GM12878 (cell line): Measurements from ENCODE around the gene CCN5. TPM values are rescaled to one million over a fixed set of nuclear protein-coding genes. Genes with fewer than 3 reads are reported as not detected.

Source experiments
- ATAC-seq: fragments of 200-7000 bp; cut with Tn5 transposase; 3 replicates; pipeline ENCODE4 v1.9.1; 2020; ENCODE audit warnings: mild to moderate bottlenecking, moderate library complexity
- BruUV-seq: library from RNA; stranded (reverse); fragments of 400-500 nt; replicated peaks from 2 replicates; lab custom pipeline; 2021; lab: Mats Ljungman, UMichigan
- CTCF ChIA-PET: fragments of 300-600 bp; sonication (Branson Sonifier 250); formaldehyde crosslinking; extraction: SDS; loops from one replicate; lab custom pipeline; 2021; ENCODE audit warnings: inconsistent platforms; lab: Yijun Ruan, JAX
- POLR2A ChIA-PET: fragments of 350-600 bp; formaldehyde crosslinking; extraction: SDS; loops from one replicate; lab custom pipeline; 2021; ENCODE audit warnings: inconsistent platforms; lab: Charles Lee
- RAD21 ChIA-PET: fragments of 300-600 bp; sonication (Branson Sonifier 250); formaldehyde crosslinking; loops from one replicate; lab custom pipeline; 2023; ENCODE audit warnings: antibody characterized with exemption; ENCODE audit not compliant: unreplicated experiment; lab: Charles Lee
- SMC1A ChIA-PET: fragments of 300-600 bp; sonication (Branson Sonifier 250); formaldehyde crosslinking; loops from one replicate; lab custom pipeline; 2023; ENCODE audit not compliant: unreplicated experiment, uncharacterized antibody; lab: Charles Lee
- DNase-seq: peaks from one replicate; pipeline ENCODE4 v3.0.0-alpha.2; 2011; ENCODE audit warnings: low read depth, low spot score
- FAIRE-seq: peaks from 3 replicates; lab custom pipeline; 2011; peaks lifted over from hg19 to GRCh38; lab: Jason Lieb, UNC
- H2AFZ ChIP-seq: 2 replicates; pipeline ENCODE4 v1.6.0; 2011; ENCODE audit warnings: low read depth, low read length, control low read depth; ENCODE audit not compliant: control insufficient read depth
- H3K27ac ChIP-seq: 2 replicates; pipeline ENCODE4 v1.5.1; 2011; ENCODE audit warnings: control low read depth; ENCODE audit not compliant: control insufficient read depth, insufficient read depth
- H3K27me3 ChIP-seq, 2 experiments: replicated peaks in 1 of 2; 2 replicates each; pipeline versions ENCODE4 v1.6.0 to v1.6.1; 2011; ENCODE audit warnings: low read length in 1 of 2; ENCODE audit not compliant: control insufficient read depth in 2 of 2, insufficient read depth in 2 of 2
- H3K36me3 ChIP-seq, 2 experiments: 2 replicates each; pipeline ENCODE4 v1.5.1; 2011; ENCODE audit warnings: low read length in 1 of 2; ENCODE audit not compliant: control insufficient read depth in 2 of 2, insufficient read depth in 2 of 2
- H3K4me1 ChIP-seq: 2 replicates; pipeline ENCODE4 v1.6.1; 2011; ENCODE audit warnings: mild to moderate bottlenecking, low read length, moderate library complexity, mixed read lengths; ENCODE audit not compliant: control insufficient read depth, insufficient read depth
- H3K4me2 ChIP-seq: 2 replicates; pipeline ENCODE4 v1.6.0; 2011; ENCODE audit warnings: control low read depth; ENCODE audit not compliant: control insufficient read depth, insufficient read depth
- H3K4me3 ChIP-seq: fragments of 200-600 bp; sonication (generic); 2 replicates; pipeline ENCODE4 v1.5.1; 2016
- H3K79me2 ChIP-seq: 2 replicates; pipeline ENCODE4 v1.6.0; 2011; ENCODE audit warnings: low read length; ENCODE audit not compliant: control insufficient read depth, insufficient read depth
- H3K9ac ChIP-seq: 2 replicates; pipeline ENCODE4 v1.8.0; 2011; ENCODE audit warnings: low read length, control low read depth, mixed read lengths; ENCODE audit not compliant: control insufficient read depth, insufficient read depth
- H3K9me3 ChIP-seq: replicated peaks from 3 replicates; pipeline ENCODE4 v1.5.1; 2011; ENCODE audit warnings: mild to moderate bottlenecking, low read length; ENCODE audit not compliant: control insufficient read depth, insufficient read depth
- H4K20me1 ChIP-seq: 2 replicates; pipeline ENCODE4 v1.6.0; 2011; ENCODE audit not compliant: control insufficient read depth, insufficient read depth
- ATF3 ChIP-seq: IDR thresholded peaks from 2 replicates; pipeline ENCODE4 v1.6.1; 2011; ENCODE audit warnings: low read depth, mild to moderate bottlenecking, low read length, moderate library complexity, borderline replicate concordance; ENCODE audit errors: extremely low read depth
- EED ChIP-seq: sonication (generic); IDR thresholded peaks from 2 replicates; pipeline ENCODE4 v1.6.1; 2016; ENCODE audit warnings: antibody characterized with exemption, low read depth
- EGR1 ChIP-seq, 2 experiments: IDR thresholded peaks; 1 replicate in 1 of 2; 2 replicates in 1 of 2; pipeline ENCODE4 v1.6.1; 2011 to 2012; ENCODE audit warnings: low read depth in 2 of 2, low read length in 2 of 2, borderline replicate concordance in 1 of 2, mild to moderate bottlenecking in 1 of 2, moderate library complexity in 1 of 2
- EP300 ChIP-seq, 2 experiments: fragments of 150-350 bp in 1 of 2; IDR thresholded peaks; 2 replicates each; pipeline ENCODE4 v1.6.1; 2011 to 2012; ENCODE audit warnings: low read depth in 2 of 2, low read length in 2 of 2, borderline replicate concordance in 1 of 2, improper control_type of control experiment in 1 of 2, inconsistent platforms in 1 of 2; ENCODE audit not compliant: control insufficient read depth in 1 of 2
- ESRRA ChIP-seq: IDR thresholded peaks from 2 replicates; pipeline ENCODE4 v1.6.1; 2012; ENCODE audit warnings: mild to moderate bottlenecking, low read length, improper control_type of control experiment
- GATAD2B ChIP-seq: fragments of 450-650 bp; conservative IDR thresholded peaks from 2 replicates; pipeline ENCODE4 v1.6.1; 2017; ENCODE audit warnings: low read depth, mild to moderate bottlenecking, moderate library complexity
- HDGF ChIP-seq: fragments of 450-650 bp; IDR thresholded peaks from 2 replicates; pipeline ENCODE4 v1.6.1; 2016; ENCODE audit warnings: antibody characterized with exemption
- KDM1A ChIP-seq: fragments of 200-600 bp; sonication (generic); IDR thresholded peaks from 2 replicates; pipeline ENCODE4 v1.6.1; 2016; ENCODE audit warnings: borderline replicate concordance
- NFYB ChIP-seq: IDR thresholded peaks from 2 replicates; pipeline ENCODE4 v1.6.1; 2011; ENCODE audit warnings: low read depth, mild to moderate bottlenecking, low read length, improper control_type of control experiment, moderate library complexity; ENCODE audit not compliant: insufficient read depth
- RB1 ChIP-seq: fragments of 450-650 bp; formaldehyde crosslinking; IDR thresholded peaks from 2 replicates; pipeline ENCODE4 v1.6.1; 2017; ENCODE audit warnings: mild to moderate bottlenecking, borderline replicate concordance
- SIN3A ChIP-seq: IDR thresholded peaks from 2 replicates; pipeline ENCODE4 v1.6.1; 2012; ENCODE audit warnings: low read depth, low read length, improper control_type of control experiment
- TARDBP ChIP-seq: IDR thresholded peaks from 2 replicates; pipeline ENCODE4 v1.6.1; 2016; ENCODE audit warnings: borderline replicate concordance
- USF2 ChIP-seq: IDR thresholded peaks from 2 replicates; pipeline ENCODE4 v1.6.1; 2011; ENCODE audit warnings: low read depth, low read length, improper control_type of control experiment, borderline replicate concordance
- ZBTB33 ChIP-seq: fragments of 450-650 bp; IDR thresholded peaks from 2 replicates; pipeline ENCODE4 v1.6.1; 2017; ENCODE audit warnings: mild to moderate bottlenecking
- ZNF592 ChIP-seq: fragments of 450-650 bp; IDR thresholded peaks from 2 replicates; pipeline ENCODE4 v1.6.1; 2017; ENCODE audit warnings: mild to moderate bottlenecking, moderate library complexity
- WGBS: methylation state at CpG from one replicate; pipeline ENCODE4 v1.1.6; 2016; ENCODE audit warnings: low lambda C conversion rate; ENCODE audit not compliant: insufficient replicate concordance, insufficient coverage; ENCODE audit errors: missing lambda C conversion rate; 5-methylcytosine and 5-hydroxymethylcytosine counted together
- in situ Hi-C: fragments of 300-500 bp; cut with MboI; formaldehyde crosslinking; loops from 9 replicates; pipeline ENCODE4 v1.14.3; 2018; ENCODE audit warnings: mixed read lengths
- intact Hi-C: fragments of 100-400 bp; cut with micrococcal nuclease; formaldehyde crosslinking; loops from one replicate; pipeline ENCODE4 v1.14.2; 2022; ENCODE audit not compliant: unreplicated experiment
- polyA plus RNA-seq, 11 experiments: library from polyadenylated mRNA; depleted of rRNA in 4 of 11; unstranded in 6 of 11; stranded (reverse) in 5 of 11; fragments of >200 nt; fragmentation: Nextera tagmentation in 4 of 11; fragmentation: Illumina TruSeq in 1 of 11; extraction: Ambion mirVana in 4 of 11; extraction: Trizol in 1 of 11; gene quantifications; 1 replicate in 1 of 11; 2 replicates in 10 of 11; pipeline versions ENCODE4 v1.2.1 to v1.2.3, GENCODE V29; 2011 to 2016; ENCODE audit warnings: inconsistent platforms in 2 of 11, missing spikeins in 2 of 11, low read depth in 1 of 11
- total RNA-seq, 4 experiments: library from RNA; depleted of rRNA in 3 of 4; stranded (reverse); fragments of >200 nt in 3 of 4; fragmentation: Illumina TruSeq in 1 of 4; extraction: Trizol in 1 of 4; gene quantifications; 2 replicates each; pipeline versions ENCODE4 v1.2.1 to v1.2.3, GENCODE V29; 2013 to 2021

Gene CCN5
- total and polyA plus RNA-seq, 10 of the 15 experiments (the other 5 are each of a cell fraction or from before 2014, with no cell fraction given) = 0.14 to 0.15 TPM; not detected in 8

GRCh38 chr20:44714102-44714700 lies 968 bp upstream of the CCN5 start:
- CTCF ChIA-PET = no interaction called here
- DNase-seq = no peak
- POLR2A ChIA-PET = interaction anchor here (0.6 kb wide), 1 partner anchor 104 kb away, joined by 3 read pairs; no protein-coding TSS in a partner anchor
- Histone ChIP-seq H4K20me1 (no peaks in the 10 kb centered on the region), H3K4me1 (no peaks in the 10 kb centered on the region), H3K36me3 (no peaks in the 10 kb centered on the region), H3K4me2 (no peak overlapping the region), H3K4me3 (no peak overlapping the region), H3K79me2 (no peaks in the 10 kb centered on the region), H2AFZ (no peak overlapping the region), H3K9ac (no peak overlapping the region), H3K9me3 (no peaks in the 10 kb centered on the region), H3K27ac (no peak overlapping the region), H3K27me3 (peaks cover 1 to 3% of the 10 kb centered on the region in 2 experiments; a peak in 2 of 4 replicates)
- no TSS peak for BruUV-seq
- 52% methylated on average over 13 of the region's 13 CpGs for WGBS
- no peak for FAIRE-seq
- RAD21 ChIA-PET = no interaction called here
- intact Hi-C loops (no loop called here), in situ Hi-C loops (no loop called here)
- SMC1A ChIA-PET = no interaction called here
- ATAC-seq = no peak
- TF ChIP-seq EED (no peak), ZBTB33 (no peak), EP300 (IDR thresholded peaks at IDR 0.05; ENCODE audit: borderline replicate concordance in 1 of 2, control insufficient read depth in 1 of 2, low read depth in 2 of 2, low read length in 2 of 2) (no peak), EGR1 (IDR thresholded peaks at IDR 0.05; ENCODE audit: borderline replicate concordance in 1 of 2, low read depth in 2 of 2, low read length in 2 of 2) (no peak), HDGF (no peak), ESRRA (no peak), USF2 (no peak), TARDBP (no peak), ATF3 (no peak), KDM1A (no peak), GATAD2B (no peak), NFYB (no peak), ZNF592 (no peak), SIN3A (no peak), RB1 (no peak)
